Measurements from ENCODE around the gene ILF2. TPM values are rescaled to one million over a fixed set of nuclear protein-coding genes. Genes with fewer than 3 reads are reported as not detected.

Gene ILF2
- total RNA-seq, 1 donor from 2014 or later = 216 TPM

GRCh38 chr1:153655333-153655732 lies 15.5 kb downstream of the ILF2 start:
- TF ChIP-seq CTCF (IDR thresholded peaks at IDR 0.05; ENCODE audit: unreplicated experiment) = no peak
- Mint-ChIP-seq H3K9me3 (ENCODE audit: unreplicated experiment) (no peaks in the 10 kb centered on the region), H3K27ac (ENCODE audit: unreplicated experiment) (no peak overlapping the region), H3K4me3 (ENCODE audit: unreplicated experiment) (no peak overlapping the region), H3K4me1 (ENCODE audit: unreplicated experiment) (peaks cover 6% of the 10 kb centered on the region), H3K36me3 (ENCODE audit: low read depth, unreplicated experiment) (no peaks in the 10 kb centered on the region), H3K27me3 (ENCODE audit: unreplicated experiment) (peaks cover 6% of the 10 kb centered on the region)
- no peak for DNase-seq (ENCODE audit: low spot score)

GRCh38 chr1:153652805-153653500 lies 17.8 kb downstream of the ILF2 start:
- Mint-ChIP-seq H3K27me3 (ENCODE audit: unreplicated experiment) (peaks cover 5% of the 10 kb centered on the region), H3K9me3 (ENCODE audit: unreplicated experiment) (no peaks in the 10 kb centered on the region), H3K36me3 (ENCODE audit: low read depth, unreplicated experiment) (no peaks in the 10 kb centered on the region), H3K4me3 (ENCODE audit: unreplicated experiment) (no peak overlapping the region), H3K4me1 (ENCODE audit: unreplicated experiment) (peaks cover 3% of the 10 kb centered on the region), H3K27ac (ENCODE audit: unreplicated experiment) (no peak overlapping the region)
- no peak for DNase-seq (ENCODE audit: low spot score)
- TF ChIP-seq CTCF (IDR thresholded peaks at IDR 0.05; ENCODE audit: unreplicated experiment) = no peak

GRCh38 chr1:153651771-153652170 lies 19.0 kb downstream of the ILF2 start:
- H3K27me3 Mint-ChIP-seq (ENCODE audit: unreplicated experiment) = peaks cover 7% of the 10 kb centered on the region
- DNase-seq (ENCODE audit: low spot score) = no peak
- no peak overlapping the region for H3K4me3 Mint-ChIP-seq (ENCODE audit: unreplicated experiment)
- H3K36me3 Mint-ChIP-seq (ENCODE audit: low read depth, unreplicated experiment) = peaks cover 5% of the 10 kb centered on the region
- no peaks in the 10 kb centered on the region for H3K9me3 Mint-ChIP-seq (ENCODE audit: unreplicated experiment)
- no peak for TF ChIP-seq CTCF (IDR thresholded peaks at IDR 0.05; ENCODE audit: unreplicated experiment)
- H3K4me1 Mint-ChIP-seq (ENCODE audit: unreplicated experiment) = peaks cover 3% of the 10 kb centered on the region
- no peak overlapping the region for H3K27ac Mint-ChIP-seq (ENCODE audit: unreplicated experiment)

GRCh38 chr1:153649863-153650235 lies 20.9 kb downstream of the ILF2 start:
- Mint-ChIP-seq H3K4me3 (ENCODE audit: unreplicated experiment) (no peak overlapping the region), H3K9me3 (ENCODE audit: unreplicated experiment) (no peaks in the 10 kb centered on the region), H3K4me1 (ENCODE audit: unreplicated experiment) (peaks cover 3% of the 10 kb centered on the region), H3K36me3 (ENCODE audit: low read depth, unreplicated experiment) (peaks cover 20% of the 10 kb centered on the region), H3K27me3 (ENCODE audit: unreplicated experiment) (peaks cover 7% of the 10 kb centered on the region), H3K27ac (ENCODE audit: unreplicated experiment) (no peak overlapping the region)
- TF ChIP-seq CTCF (IDR thresholded peaks at IDR 0.05; ENCODE audit: unreplicated experiment) = no peak
- no peak for DNase-seq (ENCODE audit: low spot score)

GRCh38 chr1:153649137-153649862 lies 21.5 kb downstream of the ILF2 start:
- no peak for DNase-seq (ENCODE audit: low spot score)
- Mint-ChIP-seq H3K9me3 (ENCODE audit: unreplicated experiment) (no peaks in the 10 kb centered on the region), H3K27ac (ENCODE audit: unreplicated experiment) (no peak overlapping the region), H3K36me3 (ENCODE audit: low read depth, unreplicated experiment) (peaks cover 25% of the 10 kb centered on the region), H3K4me3 (ENCODE audit: unreplicated experiment) (no peak overlapping the region), H3K27me3 (ENCODE audit: unreplicated experiment) (peaks cover 7% of the 10 kb centered on the region), H3K4me1 (ENCODE audit: unreplicated experiment) (peaks cover 3% of the 10 kb centered on the region)
- TF ChIP-seq CTCF (IDR thresholded peaks at IDR 0.05; ENCODE audit: unreplicated experiment) = no peak

Data from endothelial cell (in vitro differentiated cells).